ENCODE measurements around the gene CORO2A.
"Not testable (repeated sequence)": the region's sequence is repeated elsewhere in the genome, so short reads cannot be mapped to it uniquely, and the experiment has no call there.

Gene CORO2A

DNA sequence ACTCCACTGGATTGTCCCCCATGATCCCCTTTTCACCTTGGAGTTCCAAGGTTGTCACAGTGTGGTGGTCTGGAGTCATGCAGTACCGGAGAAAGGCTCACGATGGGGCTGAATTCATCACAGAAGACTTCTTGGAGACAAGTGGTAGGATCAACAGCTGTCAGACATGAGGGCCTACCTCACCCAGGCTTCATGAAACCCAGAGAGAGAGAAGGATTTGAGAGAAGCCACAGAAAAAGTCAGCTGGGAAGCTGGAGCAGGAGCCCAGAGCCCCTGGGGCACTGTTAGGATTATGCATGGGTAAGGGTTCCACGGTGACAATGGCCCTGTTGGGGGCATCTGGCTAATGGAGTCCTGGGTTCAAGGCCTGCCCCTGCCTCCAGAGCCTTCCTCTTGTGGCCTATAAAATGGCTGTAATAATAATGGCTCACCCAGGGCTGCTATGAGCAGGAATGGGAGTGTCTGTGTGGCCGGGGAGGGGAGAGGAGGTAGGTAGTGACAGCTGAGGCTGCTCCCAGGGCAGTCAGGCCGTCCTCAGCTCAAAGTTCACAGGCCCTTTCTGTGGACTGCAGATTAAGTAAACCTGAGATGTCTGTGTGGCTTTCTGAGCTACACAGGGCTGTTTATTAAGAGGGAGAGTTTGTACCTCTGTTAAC is 74.3 kb downstream of the CORO2A start:
- DNase-seq (ENCODE audit: extremely low read depth in 1 of 2, low read depth in 1 of 2): peak in 1 of 2 donors; percentile 18

DNA sequence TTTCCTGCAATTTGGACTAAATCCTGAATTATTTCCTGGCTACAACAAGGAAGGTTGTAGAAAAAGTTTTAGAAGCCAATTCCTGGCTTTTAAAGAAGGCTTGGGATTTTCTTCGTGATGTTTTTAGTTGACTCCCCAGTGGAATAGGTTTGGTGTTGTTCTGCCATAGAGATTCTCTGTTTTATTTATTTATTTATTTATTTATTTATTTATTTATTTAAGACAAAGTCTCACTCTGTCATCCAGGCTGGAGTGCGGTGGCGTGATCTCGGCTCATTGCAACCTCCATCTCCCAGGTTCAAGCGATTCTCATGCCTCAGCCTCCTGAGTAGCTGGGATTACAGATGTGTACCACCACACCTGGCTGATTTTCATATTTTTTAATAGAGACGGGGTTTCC is 75.3 kb downstream of the CORO2A start:
- DNase-seq (ENCODE audit: extremely low read depth in 1 of 2, low read depth in 1 of 2): not testable (repeated sequence)

- no peak for DNase-seq (ENCODE audit: extremely low read depth in 1 of 2, low read depth in 1 of 2)
These were observed 83.4 kb downstream of the CORO2A start for GRCh38 chr9:98109052-98109451.

- DNase-seq (ENCODE audit: extremely low read depth in 1 of 2, low read depth in 1 of 2): no peak
These were observed 83.9 kb downstream of the CORO2A start for GRCh38 chr9:98108531-98109031.

DNA sequence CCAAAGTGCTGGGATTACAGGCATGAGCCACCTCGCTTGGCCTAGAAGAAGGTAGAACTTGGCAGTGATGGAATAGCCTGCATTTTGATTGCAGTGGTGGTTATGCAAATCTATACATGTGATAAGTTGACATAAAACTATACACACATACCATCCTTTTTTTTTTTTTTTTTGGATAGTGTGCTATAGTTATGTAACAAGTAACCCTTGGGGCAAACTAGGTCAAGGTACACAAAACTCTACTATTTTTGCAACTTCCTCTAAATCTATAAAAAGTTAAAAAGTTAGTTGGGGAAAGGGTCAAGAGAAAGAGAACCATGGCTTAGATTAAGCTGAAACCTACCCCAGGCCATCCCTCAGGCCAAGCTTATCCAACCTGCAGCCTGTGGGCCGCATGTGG is 84.5 kb downstream of the CORO2A start:
- no peak for DNase-seq (ENCODE audit: extremely low read depth in 1 of 2, low read depth in 1 of 2)

DNA sequence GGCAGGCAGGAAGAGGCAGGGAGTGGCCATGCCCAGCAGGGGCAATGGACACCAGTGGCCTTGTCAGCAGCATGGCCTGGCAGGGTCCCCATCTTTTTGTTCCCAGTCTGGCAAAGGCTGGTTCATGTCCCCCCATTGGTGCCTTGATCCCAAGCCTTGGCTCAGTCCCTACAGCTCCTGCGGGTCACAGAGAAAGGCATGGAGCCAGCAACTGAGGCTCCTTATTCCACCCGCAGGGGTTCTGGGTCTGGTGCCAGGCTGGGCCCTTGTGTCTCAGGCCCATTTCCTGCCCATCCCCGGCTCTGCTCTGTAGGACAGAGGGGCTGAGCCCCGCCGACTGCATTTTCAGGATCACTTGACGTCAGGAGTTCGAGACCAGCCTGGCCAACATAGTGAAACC is 87.4 kb downstream of the CORO2A start:
- DNase-seq (ENCODE audit: extremely low read depth in 1 of 2, low read depth in 1 of 2): no peak

DNA sequence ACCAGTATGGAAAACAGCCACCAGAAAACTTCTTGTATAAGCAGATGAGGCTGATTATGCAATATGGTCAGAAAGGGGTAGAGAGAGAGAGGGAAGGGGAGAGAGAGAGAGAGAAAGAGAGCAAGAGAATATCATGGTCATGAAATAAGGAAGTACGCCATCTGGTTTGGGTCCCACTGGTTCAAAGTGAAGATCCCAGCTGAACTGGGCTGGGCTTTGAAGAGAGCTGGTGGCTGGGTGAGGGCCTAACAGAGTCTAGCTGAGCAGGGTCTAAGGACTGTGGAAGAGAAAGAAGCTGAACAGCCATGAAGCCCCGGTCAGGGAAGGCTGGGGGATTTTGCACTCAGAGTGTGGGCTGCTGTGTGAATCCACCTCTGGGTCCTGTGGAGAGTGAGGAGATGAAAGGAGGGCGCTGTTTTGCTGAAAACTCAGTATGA is 88.0 kb downstream of the CORO2A start:
- no peak for DNase-seq (ENCODE audit: extremely low read depth in 1 of 2, low read depth in 1 of 2)

- peak; percentile 49 to 52 for DNase-seq (ENCODE audit: extremely low read depth in 1 of 2, low read depth in 1 of 2)
These were observed 90.6 kb downstream of the CORO2A start for GRCh38 chr9:98101868-98102273.

DNA sequence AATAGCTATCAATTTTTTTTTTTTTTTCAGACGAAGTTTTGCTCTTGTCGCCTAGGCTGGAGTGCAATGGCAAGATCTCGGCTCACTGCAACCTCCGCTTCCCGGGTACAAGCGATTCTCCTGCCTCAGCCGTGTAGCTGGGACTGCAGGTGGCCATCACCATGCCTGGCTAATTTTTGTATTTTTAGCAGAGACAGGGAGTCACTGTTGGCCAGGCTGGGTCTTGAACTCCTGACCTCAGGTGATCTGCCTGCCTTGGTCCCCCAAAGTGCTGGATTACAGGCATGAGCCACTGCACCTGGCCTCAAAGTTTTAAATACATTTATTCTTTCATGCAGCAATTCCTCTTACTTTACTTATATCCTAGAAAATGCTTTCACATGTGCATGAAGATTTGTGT is 91.0 kb downstream of the CORO2A start:
- DNase-seq (ENCODE audit: extremely low read depth in 1 of 2, low read depth in 1 of 2): no peak

GRCh38 chr9:98100456-98100855 is 92.0 kb downstream of the CORO2A start:
- no peak for DNase-seq (ENCODE audit: extremely low read depth in 1 of 2, low read depth in 1 of 2)

GRCh38 chr9:98099898-98100297 is 92.5 kb downstream of the CORO2A start:
- DNase-seq (ENCODE audit: extremely low read depth in 1 of 2, low read depth in 1 of 2): no peak

DNA sequence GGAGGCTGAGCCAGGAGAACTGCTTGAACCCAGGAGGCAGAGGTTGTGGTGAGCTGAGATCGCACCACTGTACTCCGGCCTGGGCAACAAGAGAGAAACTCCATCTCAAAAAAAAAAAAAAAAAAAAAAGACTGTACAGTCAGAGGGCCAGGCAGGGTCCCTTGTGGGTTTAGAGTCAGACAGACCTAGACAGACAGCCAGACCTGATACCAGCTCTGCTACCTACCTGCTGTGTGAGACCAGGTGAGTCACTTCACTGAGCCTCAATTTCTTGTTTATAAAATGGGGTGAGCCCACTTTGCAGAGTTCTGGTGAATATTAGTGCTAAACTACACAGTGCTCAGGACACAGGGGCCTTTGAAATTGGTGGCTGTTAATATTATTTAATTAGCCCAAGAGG is 93.1 kb downstream of the CORO2A start:
- DNase-seq (ENCODE audit: extremely low read depth in 1 of 2, low read depth in 1 of 2): no peak

- no peak for DNase-seq (ENCODE audit: extremely low read depth in 1 of 2, low read depth in 1 of 2)
These were observed 94.6 kb downstream of the CORO2A start for GRCh38 chr9:98097836-98098235.

DNA sequence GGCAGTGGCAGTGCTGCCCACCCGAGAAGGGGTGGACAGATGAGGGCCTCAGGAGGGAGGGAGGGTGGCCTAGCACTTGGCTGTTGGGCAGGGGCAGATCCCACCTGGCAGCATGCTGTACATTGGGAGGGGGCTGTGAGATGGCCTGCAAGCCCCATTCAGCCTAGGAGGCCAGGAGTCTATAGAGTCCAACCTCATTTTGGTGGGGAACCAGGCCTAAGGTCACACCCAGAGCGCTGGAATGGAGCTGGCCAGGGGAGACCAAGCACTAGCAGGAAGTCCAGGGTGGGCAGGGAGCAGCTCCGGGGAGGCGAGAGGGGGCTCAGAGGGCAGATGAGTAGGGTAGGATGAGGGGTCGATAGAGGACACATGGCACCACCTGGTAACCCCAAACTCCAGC is 96.3 kb downstream of the CORO2A start:
- DNase-seq (ENCODE audit: extremely low read depth in 1 of 2, low read depth in 1 of 2): no peak

DNA sequence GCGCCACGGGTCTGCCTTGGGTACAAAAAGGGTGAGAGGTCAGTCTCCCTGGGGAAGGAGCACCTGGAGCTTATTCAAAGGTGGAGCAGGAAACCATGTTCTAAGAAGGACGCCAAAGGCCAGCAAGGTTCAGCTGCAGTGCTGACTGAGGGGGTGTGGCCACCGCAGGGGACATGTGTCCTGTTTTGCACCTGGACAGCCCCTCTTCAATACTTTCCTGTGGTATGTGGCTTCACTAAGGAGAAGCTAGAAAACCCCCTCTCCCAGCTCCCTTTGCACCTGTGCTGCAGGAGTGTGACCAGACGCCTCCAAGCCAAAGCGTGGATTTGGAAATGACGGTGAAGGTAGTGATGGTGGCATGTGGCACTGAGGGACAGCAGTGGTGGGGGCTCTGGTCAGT is 97.0 kb downstream of the CORO2A start:
- DNase-seq (ENCODE audit: extremely low read depth in 1 of 2, low read depth in 1 of 2): no peak

GRCh38 chr9:98094851-98095250 is 97.6 kb downstream of the CORO2A start:
- no peak for DNase-seq (ENCODE audit: extremely low read depth in 1 of 2, low read depth in 1 of 2)

DNA sequence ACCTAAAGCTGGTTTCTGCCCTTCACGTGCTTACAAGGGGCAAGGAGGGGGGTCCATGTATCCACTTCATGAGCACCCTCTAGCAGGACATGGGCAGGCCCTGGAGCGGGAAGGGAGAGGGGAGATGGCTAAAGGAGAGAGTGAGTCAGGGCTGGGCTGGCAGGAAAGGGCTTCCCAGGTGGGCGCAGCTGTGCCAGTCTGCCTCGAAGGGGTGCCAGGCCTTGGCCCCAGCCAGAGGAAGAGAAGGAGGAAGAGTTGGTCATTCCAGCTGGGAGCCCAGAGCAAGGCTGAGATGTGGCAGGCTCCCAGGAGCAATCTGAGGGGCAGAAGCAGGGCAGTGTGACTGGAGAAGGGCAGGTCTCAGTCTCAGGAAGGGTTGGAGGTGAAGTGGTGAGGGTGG is 98.1 kb downstream of the CORO2A start:
- no peak for DNase-seq (ENCODE audit: extremely low read depth in 1 of 2, low read depth in 1 of 2)

DNA sequence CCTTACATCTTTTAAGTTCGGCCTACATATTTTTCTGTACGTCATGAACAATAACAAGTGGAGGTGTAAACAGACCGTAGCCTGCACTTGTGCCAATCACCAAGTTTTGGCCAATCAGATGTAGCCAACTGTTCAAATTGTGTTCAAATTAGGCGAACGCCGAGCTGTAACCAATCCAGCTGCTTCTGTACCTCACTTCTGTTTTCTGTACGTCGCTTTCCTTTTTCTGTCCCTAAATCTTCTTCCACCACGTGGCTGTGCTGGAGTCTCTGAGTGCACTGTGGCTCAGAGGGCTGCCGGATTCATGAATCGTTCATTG is 99.9 kb downstream of the CORO2A start:
- DNase-seq (ENCODE audit: extremely low read depth in 1 of 2, low read depth in 1 of 2): no peak

DNA sequence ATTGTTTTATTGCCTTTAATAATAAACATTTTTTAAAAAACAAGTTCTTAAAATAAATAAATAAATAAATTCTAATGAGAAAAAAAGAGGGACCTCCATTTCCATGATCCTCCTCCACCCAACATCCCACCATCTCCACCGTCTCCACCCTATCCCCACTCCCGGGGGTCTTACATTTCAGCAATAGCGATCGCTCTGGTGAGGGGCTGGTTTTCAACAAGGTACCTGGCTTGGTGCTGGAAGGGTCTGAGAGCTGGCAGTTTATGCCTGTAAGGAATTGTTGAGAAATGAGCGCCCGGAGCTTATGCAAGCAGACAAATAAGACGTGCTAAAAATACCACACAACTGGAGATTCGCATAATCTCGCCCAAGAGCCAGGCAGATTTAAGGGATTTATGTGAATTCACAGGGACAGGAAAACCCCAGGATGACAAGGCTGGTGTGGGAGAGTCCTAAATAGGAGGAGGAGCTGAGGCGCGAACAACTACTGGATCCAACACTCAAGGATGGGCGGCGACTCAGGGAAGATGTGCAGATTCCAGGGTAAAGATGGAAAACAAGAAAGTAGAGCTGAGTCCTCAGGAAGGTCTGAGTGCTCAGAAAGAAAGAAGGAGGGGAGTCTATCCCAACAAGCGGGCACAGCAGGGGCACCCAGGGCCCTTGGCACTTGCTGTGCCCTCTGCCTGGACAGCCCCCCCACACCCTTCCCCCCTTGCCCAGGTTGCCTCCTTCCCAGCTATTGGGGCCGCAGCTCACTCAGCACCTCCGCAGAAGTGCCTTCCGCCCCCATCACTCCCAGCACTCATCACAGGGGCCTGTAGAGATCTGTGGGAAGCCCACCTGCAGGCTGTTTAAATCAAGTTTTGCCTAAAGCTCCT is 100.5 kb downstream of the CORO2A start:
- no peak for DNase-seq (ENCODE audit: extremely low read depth in 1 of 2, low read depth in 1 of 2)

GRCh38 chr9:98090674-98091073 is 101.8 kb downstream of the CORO2A start:
- DNase-seq (ENCODE audit: extremely low read depth in 1 of 2, low read depth in 1 of 2): not testable (repeated sequence)

DNA sequence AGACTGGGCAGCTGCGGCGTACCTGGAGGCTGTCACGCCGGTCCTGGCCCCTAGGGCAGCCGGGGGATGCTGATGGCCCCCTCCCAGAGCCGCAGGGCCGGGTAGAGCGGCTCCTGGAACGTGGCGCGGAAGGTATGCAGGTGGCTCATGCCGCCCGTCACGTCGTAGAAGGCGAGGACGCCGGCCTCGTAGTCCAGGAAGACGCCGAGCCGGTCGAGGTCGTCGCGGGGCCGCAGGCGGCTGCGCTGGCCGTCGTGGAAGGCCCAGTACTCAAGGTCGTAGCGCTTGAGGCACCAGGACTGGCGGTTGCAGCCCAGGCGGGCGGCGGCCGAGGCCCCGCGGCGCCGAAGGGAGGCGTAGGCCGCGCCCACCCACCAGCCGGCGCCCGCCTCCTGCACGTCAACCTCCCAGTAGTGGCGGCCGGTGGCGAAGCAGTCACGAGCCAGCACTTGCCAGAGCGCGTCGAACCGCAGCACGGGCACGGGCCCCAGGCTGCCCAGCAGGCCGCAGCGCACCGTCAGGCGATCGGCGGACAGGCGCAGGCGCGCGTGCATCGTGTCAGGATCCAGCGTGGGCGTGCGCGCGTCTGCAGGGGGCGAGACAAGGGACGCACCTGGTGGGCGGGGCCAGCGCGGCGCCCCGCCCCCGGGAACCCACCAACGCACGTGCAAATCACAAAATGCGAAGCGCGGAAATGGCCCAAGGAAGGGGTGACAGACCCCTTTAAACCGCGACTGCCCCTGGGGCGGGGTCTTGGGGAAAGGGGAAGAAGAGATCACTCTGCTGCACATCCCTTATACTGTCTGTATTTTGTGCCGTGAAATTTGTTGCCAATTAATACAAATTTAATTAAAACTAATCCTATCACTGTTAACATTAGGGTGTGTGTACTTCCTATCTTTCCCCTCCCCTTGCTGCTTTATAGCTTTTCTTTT is 104.8 kb downstream of the CORO2A start:
- peak in 1 of 2 donors; percentile 15 for DNase-seq (ENCODE audit: extremely low read depth in 1 of 2, low read depth in 1 of 2)
